GM12878 (cell line): ENCODE data around the gene ASAP2. TPM values are rescaled to one million over a fixed set of nuclear protein-coding genes. Genes with fewer than 3 reads are reported as not detected.

ENCODE experiments used
- ATAC-seq: fragments of 200-7000 bp; cut with Tn5 transposase; 3 replicates; pipeline ENCODE4 v1.9.1; 2020; ENCODE audit warnings: mild to moderate bottlenecking, moderate library complexity
- BruUV-seq: library from RNA; stranded (reverse); fragments of 400-500 nt; replicated peaks from 2 replicates; lab custom pipeline; 2021; lab: Mats Ljungman, UMichigan
- CTCF ChIA-PET: fragments of 300-600 bp; sonication (Branson Sonifier 250); formaldehyde crosslinking; extraction: SDS; loops from one replicate; lab custom pipeline; 2021; ENCODE audit warnings: inconsistent platforms; lab: Yijun Ruan, JAX
- POLR2A ChIA-PET: fragments of 350-600 bp; formaldehyde crosslinking; extraction: SDS; loops from one replicate; lab custom pipeline; 2021; ENCODE audit warnings: inconsistent platforms; lab: Charles Lee
- RAD21 ChIA-PET: fragments of 300-600 bp; sonication (Branson Sonifier 250); formaldehyde crosslinking; loops from one replicate; lab custom pipeline; 2023; ENCODE audit warnings: antibody characterized with exemption; ENCODE audit not compliant: unreplicated experiment; lab: Charles Lee
- SMC1A ChIA-PET: fragments of 300-600 bp; sonication (Branson Sonifier 250); formaldehyde crosslinking; loops from one replicate; lab custom pipeline; 2023; ENCODE audit not compliant: unreplicated experiment, uncharacterized antibody; lab: Charles Lee
- DNase-seq: peaks from one replicate; pipeline ENCODE4 v3.0.0-alpha.2; 2011; ENCODE audit warnings: low read depth, low spot score
- FAIRE-seq: peaks from 3 replicates; lab custom pipeline; 2011; peaks lifted over from hg19 to GRCh38; lab: Jason Lieb, UNC
- H2AFZ ChIP-seq: 2 replicates; pipeline ENCODE4 v1.6.0; 2011; ENCODE audit warnings: low read depth, low read length, control low read depth; ENCODE audit not compliant: control insufficient read depth
- H3K27ac ChIP-seq: 2 replicates; pipeline ENCODE4 v1.5.1; 2011; ENCODE audit warnings: control low read depth; ENCODE audit not compliant: control insufficient read depth, insufficient read depth
- H3K27me3 ChIP-seq, 2 experiments: replicated peaks in 1 of 2; 2 replicates each; pipeline versions ENCODE4 v1.6.0 to v1.6.1; 2011; ENCODE audit warnings: low read length in 1 of 2; ENCODE audit not compliant: control insufficient read depth in 2 of 2, insufficient read depth in 2 of 2
- H3K36me3 ChIP-seq, 2 experiments: 2 replicates each; pipeline ENCODE4 v1.5.1; 2011; ENCODE audit warnings: low read length in 1 of 2; ENCODE audit not compliant: control insufficient read depth in 2 of 2, insufficient read depth in 2 of 2
- H3K4me1 ChIP-seq: 2 replicates; pipeline ENCODE4 v1.6.1; 2011; ENCODE audit warnings: mild to moderate bottlenecking, low read length, moderate library complexity, mixed read lengths; ENCODE audit not compliant: control insufficient read depth, insufficient read depth
- H3K4me2 ChIP-seq: 2 replicates; pipeline ENCODE4 v1.6.0; 2011; ENCODE audit warnings: control low read depth; ENCODE audit not compliant: control insufficient read depth, insufficient read depth
- H3K4me3 ChIP-seq: fragments of 200-600 bp; sonication (generic); 2 replicates; pipeline ENCODE4 v1.5.1; 2016
- H3K79me2 ChIP-seq: 2 replicates; pipeline ENCODE4 v1.6.0; 2011; ENCODE audit warnings: low read length; ENCODE audit not compliant: control insufficient read depth, insufficient read depth
- H3K9ac ChIP-seq: 2 replicates; pipeline ENCODE4 v1.8.0; 2011; ENCODE audit warnings: low read length, control low read depth, mixed read lengths; ENCODE audit not compliant: control insufficient read depth, insufficient read depth
- H3K9me3 ChIP-seq: replicated peaks from 3 replicates; pipeline ENCODE4 v1.5.1; 2011; ENCODE audit warnings: mild to moderate bottlenecking, low read length; ENCODE audit not compliant: control insufficient read depth, insufficient read depth
- H4K20me1 ChIP-seq: 2 replicates; pipeline ENCODE4 v1.6.0; 2011; ENCODE audit not compliant: control insufficient read depth, insufficient read depth
- CHD1 ChIP-seq: IDR thresholded peaks from 2 replicates; pipeline ENCODE4 v1.6.1; 2012; ENCODE audit warnings: low read depth, low read length, improper control_type of control experiment
- CREB1 ChIP-seq: IDR thresholded peaks from 2 replicates; pipeline ENCODE4 v1.6.1; 2012; ENCODE audit warnings: low read depth, mild to moderate bottlenecking, inconsistent platforms
- HCFC1 ChIP-seq: fragments of 150-350 bp; IDR thresholded peaks from 2 replicates; pipeline ENCODE4 v1.6.1; 2014; ENCODE audit warnings: low read length
- MLLT1 ChIP-seq: fragments of 450-650 bp; IDR thresholded peaks from 2 replicates; pipeline ENCODE4 v1.6.1; 2016; ENCODE audit warnings: mild to moderate bottlenecking
- NKRF ChIP-seq: fragments of 450-650 bp; conservative IDR thresholded peaks from 2 replicates; pipeline ENCODE4 v1.6.1; 2017; ENCODE audit warnings: mild to moderate bottlenecking, moderate library complexity
- ZNF207 ChIP-seq: fragments of 450-650 bp; IDR thresholded peaks from 2 replicates; pipeline ENCODE4 v1.6.1; 2014; ENCODE audit warnings: antibody characterized with exemption, mild to moderate bottlenecking, borderline replicate concordance
- WGBS: methylation state at CpG from one replicate; pipeline ENCODE4 v1.1.6; 2016; ENCODE audit warnings: low lambda C conversion rate; ENCODE audit not compliant: insufficient replicate concordance, insufficient coverage; ENCODE audit errors: missing lambda C conversion rate; 5-methylcytosine and 5-hydroxymethylcytosine counted together
- in situ Hi-C: fragments of 300-500 bp; cut with MboI; formaldehyde crosslinking; loops from 9 replicates; pipeline ENCODE4 v1.14.3; 2018; ENCODE audit warnings: mixed read lengths
- intact Hi-C: fragments of 100-400 bp; cut with micrococcal nuclease; formaldehyde crosslinking; loops from one replicate; pipeline ENCODE4 v1.14.2; 2022; ENCODE audit not compliant: unreplicated experiment
- polyA plus RNA-seq, 11 experiments: library from polyadenylated mRNA; depleted of rRNA in 4 of 11; unstranded in 6 of 11; stranded (reverse) in 5 of 11; fragments of >200 nt; fragmentation: Nextera tagmentation in 4 of 11; fragmentation: Illumina TruSeq in 1 of 11; extraction: Ambion mirVana in 4 of 11; extraction: Trizol in 1 of 11; gene quantifications; 1 replicate in 1 of 11; 2 replicates in 10 of 11; pipeline versions ENCODE4 v1.2.1 to v1.2.3, GENCODE V29; 2011 to 2016; ENCODE audit warnings: inconsistent platforms in 2 of 11, missing spikeins in 2 of 11, low read depth in 1 of 11
- total RNA-seq, 4 experiments: library from RNA; depleted of rRNA in 3 of 4; stranded (reverse); fragments of >200 nt in 3 of 4; fragmentation: Illumina TruSeq in 1 of 4; extraction: Trizol in 1 of 4; gene quantifications; 2 replicates each; pipeline versions ENCODE4 v1.2.1 to v1.2.3, GENCODE V29; 2013 to 2021

Gene ASAP2
- total and polyA plus RNA-seq, 10 of the 15 experiments (the other 5 are each of a cell fraction or from before 2014, with no cell fraction given): 0.05 to 0.27 (median 0.07) TPM; not detected in 4

GRCh38 chr2:9220201-9220600 lies 13.6 kb downstream of the ASAP2 start (continued):
- no peak for TF ChIP-seq MLLT1

- no TSS peak for BruUV-seq
- no peak for TF ChIP-seq CREB1
- TF ChIP-seq HCFC1: no peak
- TF ChIP-seq CHD1: no peak
- TF ChIP-seq ZNF207: no peak
- TF ChIP-seq NKRF: no peak
These were observed 14.6 kb downstream of the ASAP2 start for GRCh38 chr2:9221223-9221622.

More at GRCh38 chr2:9221223-9221622, 14.6 kb downstream of the ASAP2 start:
- intact Hi-C loops: no loop called here
- H3K4me3 ChIP-seq: no peak overlapping the region
- in situ Hi-C loops: no loop called here
- DNase-seq (no peak), FAIRE-seq (no peak), ATAC-seq (no peak)
- no peaks in the 10 kb centered on the region for H3K36me3 ChIP-seq
- H3K79me2 ChIP-seq: no peaks in the 10 kb centered on the region
- no peak overlapping the region for H3K27ac ChIP-seq
- H2AFZ ChIP-seq: no peak overlapping the region
- no peaks in the 10 kb centered on the region; a peak in 2 of 4 replicates for H3K27me3 ChIP-seq
- WGBS: no CpG with 5 or more reads among the region's 1 CpG
- SMC1A ChIA-PET: no interaction called here
- POLR2A ChIA-PET: no interaction called here
- H3K4me1 ChIP-seq: no peaks in the 10 kb centered on the region
- RAD21 ChIA-PET: no interaction called here
- H4K20me1 ChIP-seq: 0 out of 2 replicates have a peak, but pooled peaks cover 3% of the 10 kb centered on the region
- CTCF ChIA-PET: no interaction called here
- H3K9ac ChIP-seq: no peak overlapping the region
- H3K9me3 ChIP-seq: no peaks in the 10 kb centered on the region
- H3K4me2 ChIP-seq: no peak overlapping the region
